Measurements from ENCODE around the gene ITGBL1. TPM values are rescaled to one million over a fixed set of nuclear protein-coding genes. Genes with fewer than 3 reads are reported as not detected.

ITGBL1 gene
- total and polyA plus RNA-seq, 2 donors (not counting 3 experiments of a cell fraction or from before 2014, with no cell fraction given), result 4.6 to 8.8 TPM

- DNase-seq (ENCODE audit: low read depth, low spot score), result no peak
- CTCF ChIA-PET, result no interaction called here
- no TSS peak for BruUV-seq (replicated peaks)
Observed at GRCh38 chr13:101727118-101727517, 274.6 kb downstream of the ITGBL1 start.

More at GRCh38 chr13:101727118-101727517, 274.6 kb downstream of the ITGBL1 start:
- H4K20me1 ChIP-seq (replicated peaks; ENCODE audit: control insufficient read depth, extremely low read depth, insufficient read depth, low read length), result no peaks in the 10 kb centered on the region
- H3K27me3 ChIP-seq (ENCODE audit: control insufficient read depth in 2 of 2, insufficient read depth in 2 of 2, low read length in 2 of 2), result no peaks in the 10 kb centered on the region
- dilution Hi-C loops (cut with MboI; ENCODE audit: extremely low pct_ligation_motif_present, low sequenced_read_pairs), result no loop called here
- H3K27ac ChIP-seq (ENCODE audit: insufficient read depth, low read depth, low read length), result no peak overlapping the region
- H2AFZ ChIP-seq (ENCODE audit: low read depth, low read length), result no peak overlapping the region
- no peak overlapping the region for H3K4me2 ChIP-seq (ENCODE audit: insufficient read depth, low read length)
- no peaks in the 10 kb centered on the region for H3K4me1 ChIP-seq (ENCODE audit: control insufficient read depth, extremely low read depth, insufficient read depth, low read length)
- POLR2A ChIA-PET, result no interaction called here
- H3K9ac ChIP-seq (replicated peaks; ENCODE audit: extremely low read depth, insufficient read depth, low read length), result no peak overlapping the region
- intact Hi-C loops (cut with micrococcal nuclease), result no loop called here
- no peaks in the 10 kb centered on the region for H3K9me3 ChIP-seq (replicated peaks; ENCODE audit: control insufficient read depth, insufficient read depth, low read length)
- H3K79me2 ChIP-seq (ENCODE audit: control insufficient read depth, insufficient read depth, low read length), result no peaks in the 10 kb centered on the region
- no peaks in the 10 kb centered on the region for H3K9me1 ChIP-seq (replicated peaks; ENCODE audit: control insufficient read depth, extremely low read depth, insufficient read depth, low read length)
- no peak for FAIRE-seq
- no peaks in the 10 kb centered on the region for H3K36me3 ChIP-seq (ENCODE audit: control insufficient read depth in 2 of 2, extremely low read depth in 1 of 2, insufficient read depth in 2 of 2, low read length in 2 of 2)
- H3K4me3 ChIP-seq (replicated peaks in 1 of 3; ENCODE audit: insufficient read depth in 1 of 3, low read depth in 1 of 3, low read length in 3 of 3), result no peak overlapping the region
- no peak for TF ChIP-seq POLR2A (IDR thresholded peaks at IDR 0.05; ENCODE audit: low read depth, low read length)
- no peak for TF ChIP-seq POLR2AphosphoS5 (IDR thresholded peaks at IDR 0.05; ENCODE audit: insufficient read depth, low read depth, low read length)
- TF ChIP-seq JUN (IDR thresholded peaks at IDR 0.05; ENCODE audit: borderline replicate concordance, insufficient read depth, insufficient read length, low read depth), result no peak
- TF ChIP-seq MAX (IDR thresholded peaks at IDR 0.05; ENCODE audit: insufficient read depth, insufficient read length), result no peak
- TF ChIP-seq MYC (IDR thresholded peaks at IDR 0.05; ENCODE audit: low read depth, low read length), result no peak
- TF ChIP-seq GATA2 (IDR thresholded peaks at IDR 0.05; ENCODE audit: insufficient read depth, insufficient read length, low read depth, low read length), result no peak
- no peak for TF ChIP-seq EZH2 (IDR thresholded peaks at IDR 0.05; ENCODE audit: borderline replicate concordance, low read depth, low read length, severe bottlenecking)
- no peak for TF ChIP-seq CTCF (IDR thresholded peaks at IDR 0.05; ENCODE audit: extremely low read depth in 1 of 2, insufficient read depth in 1 of 2, low read depth in 1 of 2, low read length in 2 of 2)
- no peak for TF ChIP-seq FOS (IDR thresholded peaks at IDR 0.05; ENCODE audit: borderline replicate concordance, insufficient read depth, low read length)

Data from endothelial cell of umbilical vein (primary cell).